ENCODE measurements around the gene KCNQ1. TPM values are rescaled to one million over a fixed set of nuclear protein-coding genes. Genes with fewer than 3 reads are reported as not detected.

Gene KCNQ1
- total and polyA plus RNA-seq, 2 of the 13 experiments (the other 11 are each of a cell fraction or from before 2014, with no cell fraction given) = 0.02 to 0.08 TPM

- TF ChIP-seq ZBTB37 (CRISPR knock-in tag; IDR thresholded peaks at IDR 0.05) = no peak
- TF ChIP-seq SOX5 (CRISPR knock-in tag; IDR thresholded peaks at IDR 0.05; ENCODE audit: borderline replicate concordance) = 0 out of 2 replicates have a peak, but pooled peaks have one; percentile 35
- TF ChIP-seq ZFX (CRISPR knock-in tag; IDR thresholded peaks at IDR 0.05; ENCODE audit: low read depth) = peak; percentile 59
- TF ChIP-seq ELF3 (CRISPR knock-in tag; IDR thresholded peaks at IDR 0.05) = peak; percentile 55
- TF ChIP-seq, protein P1, sequence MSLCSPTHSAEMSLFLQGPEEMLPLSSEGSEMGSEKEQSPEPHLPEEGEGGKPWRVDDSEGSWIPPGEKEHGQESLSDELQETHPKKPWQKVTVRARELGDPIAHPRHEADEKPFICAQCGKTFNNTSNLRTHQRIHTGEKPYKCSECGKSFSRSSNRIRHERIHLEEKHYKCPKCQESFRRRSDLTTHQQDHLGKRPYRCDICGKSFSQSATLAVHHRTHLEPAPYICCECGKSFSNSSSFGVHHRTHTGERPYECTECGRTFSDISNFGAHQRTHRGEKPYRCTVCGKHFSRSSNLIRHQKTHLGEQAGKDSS (CRISPR knock-in tag; IDR thresholded peaks at IDR 0.05; ENCODE audit: borderline replicate concordance, low read depth) = peak; percentile 66
- TF ChIP-seq ZNF383 (CRISPR knock-in tag; IDR thresholded peaks at IDR 0.05; ENCODE audit: borderline replicate concordance) = no peak
- TF ChIP-seq ZNF430 (CRISPR knock-in tag; IDR thresholded peaks at IDR 0.05) = 0 out of 2 replicates have a peak, but pooled peaks have one; percentile 44
- TF ChIP-seq, protein P2, sequence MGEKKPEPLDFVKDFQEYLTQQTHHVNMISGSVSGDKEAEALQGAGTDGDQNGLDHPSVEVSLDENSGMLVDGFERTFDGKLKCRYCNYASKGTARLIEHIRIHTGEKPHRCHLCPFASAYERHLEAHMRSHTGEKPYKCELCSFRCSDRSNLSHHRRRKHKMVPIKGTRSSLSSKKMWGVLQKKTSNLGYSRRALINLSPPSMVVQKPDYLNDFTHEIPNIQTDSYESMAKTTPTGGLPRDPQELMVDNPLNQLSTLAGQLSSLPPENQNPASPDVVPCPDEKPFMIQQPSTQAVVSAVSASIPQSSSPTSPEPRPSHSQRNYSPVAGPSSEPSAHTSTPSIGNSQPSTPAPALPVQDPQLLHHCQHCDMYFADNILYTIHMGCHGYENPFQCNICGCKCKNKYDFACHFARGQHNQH (CRISPR knock-in tag; IDR thresholded peaks at IDR 0.05) = peak; percentile 45; the same call in 1 of the 2 replicates
- TF ChIP-seq, protein P3, sequence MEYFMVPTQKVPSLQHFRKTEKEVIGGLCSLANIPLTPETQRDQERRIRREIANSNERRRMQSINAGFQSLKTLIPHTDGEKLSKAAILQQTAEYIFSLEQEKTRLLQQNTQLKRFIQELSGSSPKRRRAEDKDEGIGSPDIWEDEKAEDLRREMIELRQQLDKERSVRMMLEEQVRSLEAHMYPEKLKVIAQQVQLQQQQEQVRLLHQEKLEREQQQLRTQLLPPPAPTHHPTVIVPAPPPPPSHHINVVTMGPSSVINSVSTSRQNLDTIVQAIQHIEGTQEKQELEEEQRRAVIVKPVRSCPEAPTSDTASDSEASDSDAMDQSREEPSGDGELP (IDR thresholded peaks at IDR 0.05; ENCODE audit: borderline replicate concordance, low read depth) = no peak
- TF ChIP-seq ZNF792 (CRISPR knock-in tag; IDR thresholded peaks at IDR 0.05) = 0 out of 2 replicates have a peak, but pooled peaks have one; percentile 28
- TF ChIP-seq STAG1 (CRISPR knock-in tag; IDR thresholded peaks at IDR 0.05) = peak; percentile 99
- peak; percentile 47; the same call in 1 of the 2 replicates for TF ChIP-seq ARID5B (CRISPR knock-in tag; IDR thresholded peaks at IDR 0.05)
- TF ChIP-seq, protein P4, sequence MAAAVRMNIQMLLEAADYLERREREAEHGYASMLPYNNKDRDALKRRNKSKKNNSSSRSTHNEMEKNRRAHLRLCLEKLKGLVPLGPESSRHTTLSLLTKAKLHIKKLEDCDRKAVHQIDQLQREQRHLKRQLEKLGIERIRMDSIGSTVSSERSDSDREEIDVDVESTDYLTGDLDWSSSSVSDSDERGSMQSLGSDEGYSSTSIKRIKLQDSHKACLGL (CRISPR knock-in tag; IDR thresholded peaks at IDR 0.05) = peak; percentile 37; the same call in 1 of the 2 replicates
- TF ChIP-seq SAP130 (CRISPR knock-in tag; IDR thresholded peaks at IDR 0.05; ENCODE audit: low read depth) = 0 out of 2 replicates have a peak, but pooled peaks have one; percentile 33
- TF ChIP-seq, protein P5, sequence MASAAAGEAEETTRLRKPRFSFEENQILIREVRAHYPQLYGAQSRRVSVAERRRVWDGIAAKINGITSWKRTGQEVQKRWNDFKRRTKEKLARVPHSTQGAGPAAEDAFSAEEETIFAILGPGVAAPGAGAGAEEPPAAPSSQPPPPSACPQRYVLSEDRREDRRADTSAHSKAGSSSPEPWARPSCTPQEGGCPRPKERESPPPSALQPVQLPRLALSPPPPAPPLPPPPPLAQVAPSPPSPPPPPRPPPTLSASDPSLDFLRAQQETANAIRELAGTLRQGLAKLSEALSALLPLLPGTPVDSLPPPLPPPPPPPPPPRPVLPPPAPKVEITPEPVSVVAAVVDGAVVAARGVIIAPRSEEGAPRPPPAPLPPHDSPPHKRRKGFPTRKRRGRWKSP (CRISPR knock-in tag; IDR thresholded peaks at IDR 0.05) = no peak
- peak; percentile 55 for TF ChIP-seq GABPB1 (CRISPR knock-in tag; IDR thresholded peaks at IDR 0.05)
Observed at GRCh38 chr11:2532704-2533586, 88.1 kb downstream of the KCNQ1 start (continued).

Measured in HepG2 (cell line).